Measurements from ENCODE around the gene PHLDA2.

DNA sequence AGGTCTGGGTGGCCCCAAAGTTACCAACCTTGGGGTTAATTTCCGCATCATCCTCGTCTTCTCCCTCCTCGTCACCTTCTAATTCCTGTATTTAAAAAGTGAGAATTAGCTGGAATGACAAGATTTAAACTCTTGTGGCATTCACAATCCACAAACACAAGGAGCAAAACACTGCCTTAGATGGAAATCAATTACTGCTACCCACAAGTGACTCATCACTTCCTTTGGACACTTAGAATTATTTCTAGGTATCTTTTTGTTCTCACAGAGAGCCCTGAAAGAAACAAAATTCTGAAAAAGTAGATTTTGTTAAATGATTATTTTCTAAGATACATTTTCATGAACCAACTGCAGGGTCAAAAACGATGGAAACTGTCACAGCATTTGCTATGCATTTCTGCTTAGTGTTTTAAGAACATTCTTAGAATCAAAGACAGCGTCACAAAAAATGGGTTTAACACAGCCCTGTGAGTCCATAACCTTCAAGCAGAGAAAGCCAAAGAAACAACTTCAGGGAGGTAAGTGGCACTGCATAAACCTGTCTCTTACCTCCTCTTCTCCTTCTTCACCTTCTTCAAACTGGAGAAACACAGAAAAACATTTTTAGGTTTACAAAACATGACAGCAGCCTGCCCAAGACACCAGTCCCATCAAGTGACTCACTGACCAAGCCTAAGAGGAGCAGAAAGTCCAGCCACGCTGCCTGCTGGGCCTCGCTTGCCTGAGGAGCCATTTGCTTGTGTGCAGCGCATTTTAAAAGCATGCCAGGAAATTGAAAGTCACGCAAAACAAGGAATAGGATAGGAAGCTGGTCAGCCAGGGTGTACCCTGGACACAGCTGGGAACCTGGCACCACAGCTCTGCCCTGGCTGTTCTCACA, 22.3 kb upstream of the PHLDA2 start:
- TF ChIP-seq EZH2 (IDR thresholded peaks at IDR 0.05; ENCODE audit: low read length, unreplicated experiment) (no peak), CTCF (conservative IDR thresholded peaks at IDR 0.05; ENCODE audit: low read depth, low read length) (no peak), EZH2phosphoT487 (IDR thresholded peaks at IDR 0.05; ENCODE audit: borderline replicate concordance, low read length) (no peak)
